Smooth muscle cell (in vitro differentiated cells): Measurements from ENCODE around the gene SLC7A4. TPM values are rescaled to one million over a fixed set of nuclear protein-coding genes. Genes with fewer than 3 reads are reported as not detected.

Experiments
- DNase-seq: peaks from one replicate; lab custom pipeline; 2025; ENCODE audit not compliant: unreplicated experiment; lab: John Stamatoyannopoulos, UW
- H2AFZ ChIP-seq: fragments of 200-600 bp; sonication (generic); 2 replicates; pipeline ENCODE4 v1.6.0; 2016; ENCODE audit warnings: antibody characterized with exemption, low read depth, mild to moderate bottlenecking
- H3F3A ChIP-seq: fragments of 200-600 bp; sonication (generic); 2 replicates; pipeline ENCODE4 v1.6.0; 2017; ENCODE audit warnings: antibody characterized with exemption, low read depth
- H3K27ac ChIP-seq: fragments of 200-600 bp; sonication (generic); 2 replicates; pipeline ENCODE4 v1.5.1; 2016; ENCODE audit warnings: low read depth, mild to moderate bottlenecking
- H3K27me3 ChIP-seq: fragments of 200-600 bp; sonication (generic); 2 replicates; pipeline ENCODE4 v1.6.1; 2016; ENCODE audit warnings: low read depth, mild to moderate bottlenecking
- H3K36me3 ChIP-seq: fragments of 200-600 bp; sonication (generic); 2 replicates; pipeline ENCODE4 v1.5.1; 2016; ENCODE audit warnings: low read depth
- H3K4me1 ChIP-seq: fragments of 200-600 bp; sonication (generic); 2 replicates; pipeline ENCODE4 v1.5.1; 2016; ENCODE audit warnings: low read depth
- H3K4me2 ChIP-seq: fragments of 200-600 bp; sonication (generic); 2 replicates; pipeline ENCODE4 v1.6.0; 2016; ENCODE audit warnings: mild to moderate bottlenecking
- H3K4me3 ChIP-seq: fragments of 200-600 bp; sonication (generic); 2 replicates; pipeline ENCODE4 v1.5.1; 2016; ENCODE audit warnings: mild to moderate bottlenecking
- H3K79me2 ChIP-seq: fragments of 200-600 bp; sonication (generic); 2 replicates; pipeline ENCODE4 v1.6.0; 2016; ENCODE audit warnings: low read depth, mild to moderate bottlenecking
- H3K9ac ChIP-seq: fragments of 200-600 bp; sonication (generic); 2 replicates; pipeline ENCODE4 v1.6.0; 2016; ENCODE audit warnings: low read depth
- H3K9me3 ChIP-seq: fragments of 200-600 bp; sonication (generic); replicated peaks from 2 replicates; pipeline ENCODE4 v1.5.1; 2016; ENCODE audit warnings: low read depth
- H4K20me1 ChIP-seq: fragments of 200-600 bp; sonication (generic); 2 replicates; pipeline ENCODE4 v1.6.0; 2016; ENCODE audit warnings: low read depth
- CTCF ChIP-seq: fragments of 200-600 bp; sonication (generic); IDR thresholded peaks from 2 replicates; pipeline ENCODE4 v1.5.1; 2017; ENCODE audit warnings: borderline replicate concordance, mild to moderate bottlenecking, antibody characterized with exemption; ENCODE audit not compliant: insufficient read depth, poor library complexity, severe bottlenecking
- WGBS: methylation state at CpG from one replicate; pipeline ENCODE4 v1.1.7; 2016; ENCODE audit warnings: low lambda C conversion rate; 5-methylcytosine and 5-hydroxymethylcytosine counted together
- polyA plus RNA-seq: library from polyadenylated mRNA; unstranded; fragments of >200 nt; fragmentation: Nextera tagmentation; extraction: Ambion mirVana; gene quantifications from 2 replicates; pipeline ENCODE4 v1.2.1, GENCODE V29; 2016
- total RNA-seq: library from RNA; depleted of rRNA; stranded (reverse); fragments of >200 nt; gene quantifications from 2 replicates; pipeline ENCODE4 v1.2.3, GENCODE V29; 2014

SLC7A4 gene
- total and polyA plus RNA-seq, 2 experiments from 2014 or later: 0.30 to 1.5 TPM

DNA sequence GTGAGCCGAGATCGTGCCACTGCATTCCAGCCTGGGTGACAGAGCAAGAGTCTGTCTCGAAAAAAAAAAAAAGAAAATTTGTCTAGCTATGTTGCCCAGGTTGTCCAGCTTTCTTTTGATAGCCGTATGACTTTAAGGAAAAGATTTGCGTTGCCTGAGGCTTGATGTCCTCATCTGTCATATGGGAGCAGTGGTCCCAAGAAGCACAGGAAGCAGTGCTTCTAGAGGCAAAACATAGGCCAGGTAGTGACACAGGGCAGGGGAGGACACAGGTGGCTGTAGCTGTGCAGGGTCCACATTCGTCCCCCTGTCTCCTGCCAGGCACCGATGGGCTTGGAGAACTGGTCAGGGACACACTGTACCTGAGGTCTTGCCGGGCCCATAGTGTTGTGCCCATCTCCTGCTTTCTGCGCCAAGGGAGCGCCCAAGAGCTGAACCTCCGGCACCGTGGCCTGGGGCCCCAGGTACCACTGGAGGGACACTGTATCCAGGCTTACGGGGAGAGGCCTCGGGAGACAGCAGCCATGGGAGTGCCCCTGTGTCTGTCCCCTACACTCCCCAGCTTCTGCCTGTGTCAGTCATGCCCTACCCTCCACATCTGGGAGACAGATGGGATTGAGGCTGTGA, 14.8 kb upstream of the SLC7A4 start:
- 95% methylated on average over 14 of the region's 14 CpGs for WGBS
- no peak for DNase-seq

DNA sequence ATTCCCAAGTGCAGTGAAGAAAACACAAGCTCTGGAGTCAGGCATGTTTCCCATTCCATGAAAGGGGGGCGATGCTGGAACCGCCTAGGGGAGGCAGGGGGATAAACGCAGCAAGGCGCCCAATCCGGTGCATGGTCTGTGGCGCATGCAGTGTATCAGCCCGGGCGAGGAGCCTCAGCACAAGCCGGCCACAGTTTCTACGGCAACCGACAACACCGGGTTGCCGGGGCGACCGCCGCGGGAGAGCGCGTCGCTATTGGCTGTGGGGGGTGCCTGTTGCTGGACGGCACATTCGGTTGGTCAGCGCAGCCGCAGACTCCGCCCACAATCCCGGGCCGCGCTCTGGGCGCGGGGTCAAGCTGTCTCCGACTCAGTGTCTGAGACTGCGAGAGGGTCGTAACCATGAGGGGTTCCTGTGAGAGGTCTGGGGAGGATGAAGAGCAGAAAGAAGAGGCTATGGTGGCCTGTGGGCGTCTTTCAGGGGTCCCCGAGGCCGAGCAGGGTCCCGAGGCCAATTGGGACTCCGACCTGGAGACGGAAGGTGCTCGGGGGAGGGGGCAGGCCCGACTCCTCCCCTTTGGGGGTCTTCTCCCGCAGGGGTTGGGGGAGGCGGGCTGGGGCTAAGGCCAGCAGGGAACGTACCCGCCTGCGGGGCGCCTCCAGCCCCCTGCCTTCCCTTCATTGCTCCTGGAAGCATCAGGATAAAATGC, 13.4 kb upstream of the SLC7A4 start, which contains the start of gene LRRC74B:
LRRC74B (plus strand) TSS at position 362 of the 710 bp plus-strand sequence; CDS start at position 403, 41 bp downstream.
- no peaks in the 10 kb centered on the region for H3K9me3 ChIP-seq
- WGBS: 2% methylated on average over 46 of the region's 47 CpGs
- H3K4me1 ChIP-seq: peaks cover 5% of the 10 kb centered on the region
- H2AFZ ChIP-seq: peak within 1 kb of the TSS; percentile 40
- no peaks in the 10 kb centered on the region for H4K20me1 ChIP-seq
- peak within 1 kb of the TSS; percentile 47 for H3K4me3 ChIP-seq
- H3F3A ChIP-seq: no peaks in the 10 kb centered on the region
- H3K79me2 ChIP-seq: no peaks in the 10 kb centered on the region
- H3K9ac ChIP-seq: peak within 1 kb of the TSS; percentile 86
- TF ChIP-seq CTCF: no peak
- H3K27me3 ChIP-seq: no peaks in the 10 kb centered on the region
- H3K36me3 ChIP-seq: no peaks in the 10 kb centered on the region
- peak within 1 kb of the TSS; percentile 91 for H3K27ac ChIP-seq
- H3K4me2 ChIP-seq: peak within 1 kb of the TSS; percentile 79
- DNase-seq: peak; percentile 74

More for the DNA sequence above, 14.8 kb upstream of the SLC7A4 start:
- Histone ChIP-seq H2AFZ (no peak overlapping the region), H3K4me3 (no peak overlapping the region), H3K27ac (no peak overlapping the region), H3K9me3 (no peaks in the 10 kb centered on the region), H3K36me3 (no peaks in the 10 kb centered on the region), H3K4me1 (peaks cover 5% of the 10 kb centered on the region), H3K79me2 (no peaks in the 10 kb centered on the region), H3K4me2 (no peak overlapping the region), H3F3A (no peaks in the 10 kb centered on the region), H3K9ac (no peak overlapping the region), H4K20me1 (no peaks in the 10 kb centered on the region), H3K27me3 (no peaks in the 10 kb centered on the region)
- no peak for TF ChIP-seq CTCF

GRCh38 chr22:21044931-21045584, 12.7 kb upstream of the SLC7A4 start:
- peak overlapping the region; percentile 77 for H3K9ac ChIP-seq
- no peaks in the 10 kb centered on the region for H3K79me2 ChIP-seq
- H3K4me2 ChIP-seq: peak overlapping the region; percentile 79
- peaks cover 5% of the 10 kb centered on the region for H3K4me1 ChIP-seq
- peaks cover 6% of the 10 kb centered on the region for H3F3A ChIP-seq
- H4K20me1 ChIP-seq: no peaks in the 10 kb centered on the region
- H3K27ac ChIP-seq: peak overlapping the region; percentile 91
- no peaks in the 10 kb centered on the region for H3K27me3 ChIP-seq
- 17% methylated on average over 15 of the region's 15 CpGs for WGBS
- peak overlapping the region; percentile 47 for H3K4me3 ChIP-seq
- DNase-seq: peak; percentile 61
- H3K9me3 ChIP-seq: no peaks in the 10 kb centered on the region
- H3K36me3 ChIP-seq: no peaks in the 10 kb centered on the region
- TF ChIP-seq CTCF: no peak
- H2AFZ ChIP-seq: no peak overlapping the region
